WTC11 (cell line): ENCODE data around the gene SYT5. TPM values are rescaled to one million over a fixed set of nuclear protein-coding genes. Genes with fewer than 3 reads are reported as not detected.

Experiments used
- ATAC-seq: fragments of 200-7000 bp; cut with Tn5 transposase; 2 replicates; pipeline ENCODE4 v1.10.0; 2021; ENCODE audit warnings: mild to moderate bottlenecking, moderate library complexity
- CTCF ChIA-PET: fragments of 300-600 bp; sonication (Branson Sonifier 250); formaldehyde crosslinking; loops from one replicate; lab custom pipeline; 2021; ENCODE audit warnings: antibody characterized with exemption; lab: Charles Lee
- POLR2A ChIA-PET: fragments of 350-600 bp; sonication (Branson Sonifier 250); formaldehyde crosslinking; loops from one replicate; lab custom pipeline; 2021; ENCODE audit warnings: antibody characterized with exemption; lab: Charles Lee
- DNase-seq: peaks from one replicate; pipeline ENCODE4 v3.0.0; 2021; ENCODE audit warnings: low spot score
- H3K27ac Mint-ChIP-seq: 2 replicates; pipeline ENCODE4 v1.8.0; 2021; ENCODE audit warnings: mixed read lengths
- H3K27me3 Mint-ChIP-seq: 2 replicates; pipeline ENCODE4 v1.8.0; 2021; ENCODE audit warnings: low read depth, mild to moderate bottlenecking, moderate library complexity, mixed read lengths
- H3K36me3 Mint-ChIP-seq: 2 replicates; pipeline ENCODE4 v1.8.0; 2021; ENCODE audit warnings: mixed read lengths
- H3K4me1 Mint-ChIP-seq: 2 replicates; pipeline ENCODE4 v1.8.0; 2022; ENCODE audit warnings: mixed read lengths
- H3K4me3 Mint-ChIP-seq: 2 replicates; pipeline ENCODE4 v1.8.0; 2021; ENCODE audit warnings: mild to moderate bottlenecking, moderate library complexity, mixed read lengths
- H3K9me3 Mint-ChIP-seq: 2 replicates; pipeline ENCODE4 v1.8.0; 2021; ENCODE audit warnings: mixed read lengths
- CDX4 ChIP-seq: fragments of 250-450 bp; sonication (Bioruptor Pico); IDR thresholded peaks from 2 replicates; pipeline ENCODE4 v1.9.0; 2021; ENCODE audit warnings: moderate library complexity, mild to moderate bottlenecking, inconsistent platforms, borderline replicate concordance
- ELF4 ChIP-seq: sonication (generic); formaldehyde crosslinking; IDR thresholded peaks from 2 replicates; pipeline ENCODE4 v1.8.1; 2022; ENCODE audit warnings: low read depth, mild to moderate bottlenecking, moderate library complexity, missing genetic modification reagents
- ESRRA ChIP-seq: sonication (generic); formaldehyde crosslinking; IDR thresholded peaks from 2 replicates; pipeline ENCODE4 v1.8.1; 2022; ENCODE audit warnings: mild to moderate bottlenecking, missing genetic modification reagents, borderline replicate concordance
- GTF2I ChIP-seq: fragments of 250-450 bp; sonication (Bioruptor Pico); conservative IDR thresholded peaks from 2 replicates; pipeline ENCODE4 v1.4.0; 2021; ENCODE audit warnings: mild to moderate bottlenecking
- HMGA2 ChIP-seq: fragments of 250-450 bp; sonication (Bioruptor Pico); IDR thresholded peaks from 2 replicates; pipeline ENCODE4 v1.4.0; 2021; ENCODE audit warnings: mild to moderate bottlenecking, moderate library complexity
- JAZF1 ChIP-seq: fragments of 250-450 bp; sonication (Bioruptor Pico); IDR thresholded peaks from 2 replicates; pipeline ENCODE4 v1.9.0; 2021; ENCODE audit warnings: moderate library complexity, mild to moderate bottlenecking, inconsistent platforms
- OVOL2 ChIP-seq: fragments of 250-450 bp; sonication (Bioruptor Pico); IDR thresholded peaks from 2 replicates; pipeline ENCODE4 v1.9.0; 2021; ENCODE audit warnings: mild to moderate bottlenecking, borderline replicate concordance
- RELA ChIP-seq: sonication (generic); formaldehyde crosslinking; IDR thresholded peaks from 2 replicates; pipeline ENCODE4 v1.8.1; 2022; ENCODE audit warnings: missing genetic modification reagents, mild to moderate bottlenecking, borderline replicate concordance
- RORB ChIP-seq: fragments of 250-450 bp; sonication (Bioruptor Pico); IDR thresholded peaks from 2 replicates; pipeline ENCODE4 v1.9.0; 2021; ENCODE audit warnings: mild to moderate bottlenecking
- SP1 ChIP-seq: sonication (generic); formaldehyde crosslinking; conservative IDR thresholded peaks from 2 replicates; pipeline ENCODE4 v1.8.1; 2022; ENCODE audit warnings: missing genetic modification reagents
- TEAD1 ChIP-seq: sonication (generic); formaldehyde crosslinking; IDR thresholded peaks from 2 replicates; pipeline ENCODE4 v1.8.0; 2022; ENCODE audit warnings: mild to moderate bottlenecking, missing genetic modification reagents
- TEAD4 ChIP-seq: sonication (generic); formaldehyde crosslinking; IDR thresholded peaks from 2 replicates; pipeline ENCODE4 v1.8.0; 2022; ENCODE audit warnings: mild to moderate bottlenecking, missing genetic modification reagents
- USF2 ChIP-seq: sonication (generic); formaldehyde crosslinking; IDR thresholded peaks from 2 replicates; pipeline ENCODE4 v1.8.1; 2023; ENCODE audit warnings: mild to moderate bottlenecking, missing genetic modification reagents, moderate library complexity
- ZNF219 ChIP-seq: sonication (generic); formaldehyde crosslinking; IDR thresholded peaks from 2 replicates; pipeline ENCODE4 v1.8.0; 2023; ENCODE audit warnings: missing genetic modification reagents, mild to moderate bottlenecking, borderline replicate concordance
- ZNF232 ChIP-seq: sonication (generic); formaldehyde crosslinking; IDR thresholded peaks from 2 replicates; pipeline ENCODE4 v1.8.0; 2022; ENCODE audit warnings: mild to moderate bottlenecking, missing genetic modification reagents
- ZNF281 ChIP-seq: sonication (generic); formaldehyde crosslinking; IDR thresholded peaks from 2 replicates; pipeline ENCODE4 v1.8.0; 2023; ENCODE audit warnings: mild to moderate bottlenecking, missing genetic modification reagents
- ZNF423 ChIP-seq: fragments of 250-450 bp; sonication (Bioruptor Pico); IDR thresholded peaks from 2 replicates; pipeline ENCODE4 v2.1.2; 2022; ENCODE audit warnings: mild to moderate bottlenecking, moderate library complexity
- ZNF671 ChIP-seq: fragments of 250-450 bp; sonication (Bioruptor Pico); IDR thresholded peaks from 2 replicates; pipeline ENCODE4 v1.8.0; 2021; ENCODE audit warnings: mild to moderate bottlenecking
- total RNA-seq: library from RNA; stranded (reverse); gene quantifications from 3 replicates; pipeline ENCODE4 v1.2.3, GENCODE V29; 2021
- TF ChIP-seq, protein P1 (sequence below): fragments of 250-450 bp; sonication (Bioruptor Pico); IDR thresholded peaks from 2 replicates; pipeline ENCODE4 v1.8.0; 2021; ENCODE audit warnings: mild to moderate bottlenecking
- TF ChIP-seq, protein P2 (sequence below): sonication (generic); formaldehyde crosslinking; IDR thresholded peaks from 2 replicates; pipeline ENCODE4 v1.8.0; 2022; ENCODE audit warnings: mild to moderate bottlenecking, missing genetic modification reagents
- TF ChIP-seq, protein P3 (sequence below): sonication (generic); formaldehyde crosslinking; IDR thresholded peaks from 2 replicates; pipeline ENCODE4 v1.8.0; 2022; ENCODE audit warnings: mild to moderate bottlenecking, missing genetic modification reagents

The SYT5 gene
- total RNA-seq, 1 experiment from 2014 or later, result 0.77 TPM

- peaks cover 49% of the 10 kb centered on the region for H3K27me3 Mint-ChIP-seq
- CTCF ChIA-PET, result no interaction called here
- no peak for TF ChIP-seq HMGA2 (CRISPR knock-in tag)
- TF ChIP-seq, protein P1, sequence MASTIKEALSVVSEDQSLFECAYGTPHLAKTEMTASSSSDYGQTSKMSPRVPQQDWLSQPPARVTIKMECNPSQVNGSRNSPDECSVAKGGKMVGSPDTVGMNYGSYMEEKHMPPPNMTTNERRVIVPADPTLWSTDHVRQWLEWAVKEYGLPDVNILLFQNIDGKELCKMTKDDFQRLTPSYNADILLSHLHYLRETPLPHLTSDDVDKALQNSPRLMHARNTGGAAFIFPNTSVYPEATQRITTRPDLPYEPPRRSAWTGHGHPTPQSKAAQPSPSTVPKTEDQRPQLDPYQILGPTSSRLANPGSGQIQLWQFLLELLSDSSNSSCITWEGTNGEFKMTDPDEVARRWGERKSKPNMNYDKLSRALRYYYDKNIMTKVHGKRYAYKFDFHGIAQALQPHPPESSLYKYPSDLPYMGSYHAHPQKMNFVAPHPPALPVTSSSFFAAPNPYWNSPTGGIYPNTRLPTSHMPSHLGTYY, result no peak
- no peak for TF ChIP-seq RELA (CRISPR knock-in tag)
- TF ChIP-seq ZNF219 (CRISPR knock-in tag), result no peak
- TF ChIP-seq RORB (CRISPR knock-in tag), result no peak
- no peak for TF ChIP-seq JAZF1 (CRISPR knock-in tag)
- TF ChIP-seq, all 79 proteins: peak for 0
- DNase-seq (no peak), ATAC-seq (no peak)
- peaks cover 9% of the 10 kb centered on the region for H3K36me3 Mint-ChIP-seq
- peaks cover 45% of the 10 kb centered on the region for H3K9me3 Mint-ChIP-seq
- peaks cover 4% of the 10 kb centered on the region for H3K4me1 Mint-ChIP-seq
- POLR2A ChIA-PET, result no interaction called here
- no peak overlapping the region for H3K4me3 Mint-ChIP-seq
- no peak overlapping the region for H3K27ac Mint-ChIP-seq
Observed at GRCh38 chr19:55213547-55213946, 33.5 kb upstream of the SYT5 start.

DNA sequence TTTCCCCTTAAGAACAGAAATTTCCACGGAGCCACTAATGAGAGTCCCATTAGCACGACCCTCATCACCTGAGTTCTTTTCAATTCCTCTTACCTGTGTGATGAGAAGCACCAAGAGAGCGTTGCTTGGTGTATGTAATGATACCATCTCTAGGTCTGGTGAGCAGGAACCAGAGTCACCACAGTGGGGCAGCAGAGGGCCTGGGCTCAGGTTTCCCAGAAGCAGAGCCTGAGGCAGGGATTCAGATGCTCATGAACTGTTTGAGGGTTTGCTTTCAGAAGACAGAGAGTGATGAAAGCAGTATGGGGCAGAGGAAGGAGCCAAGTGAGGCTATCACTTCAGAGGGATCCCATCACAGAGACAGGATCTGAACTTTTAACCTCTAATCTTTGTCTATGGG lies 32.4 kb upstream of the SYT5 start:
- H3K36me3 Mint-ChIP-seq, result peaks cover 9% of the 10 kb centered on the region
- peaks cover 45% of the 10 kb centered on the region for H3K9me3 Mint-ChIP-seq
- TF ChIP-seq ESRRA (CRISPR knock-in tag), result no peak
- TF ChIP-seq SP1 (CRISPR knock-in tag), result no peak
- TF ChIP-seq, protein P1, result no peak
- TF ChIP-seq TEAD1 (CRISPR knock-in tag), result no peak
- TF ChIP-seq, protein P2, sequence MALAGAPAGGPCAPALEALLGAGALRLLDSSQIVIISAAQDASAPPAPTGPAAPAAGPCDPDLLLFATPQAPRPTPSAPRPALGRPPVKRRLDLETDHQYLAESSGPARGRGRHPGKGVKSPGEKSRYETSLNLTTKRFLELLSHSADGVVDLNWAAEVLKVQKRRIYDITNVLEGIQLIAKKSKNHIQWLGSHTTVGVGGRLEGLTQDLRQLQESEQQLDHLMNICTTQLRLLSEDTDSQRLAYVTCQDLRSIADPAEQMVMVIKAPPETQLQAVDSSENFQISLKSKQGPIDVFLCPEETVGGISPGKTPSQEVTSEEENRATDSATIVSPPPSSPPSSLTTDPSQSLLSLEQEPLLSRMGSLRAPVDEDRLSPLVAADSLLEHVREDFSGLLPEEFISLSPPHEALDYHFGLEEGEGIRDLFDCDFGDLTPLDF (CRISPR knock-in tag), result no peak
- TF ChIP-seq, all 79 proteins: peak for 0
- ATAC-seq (no peak), DNase-seq (no peak)
- Mint-ChIP-seq H3K4me3 (no peak overlapping the region), H3K27ac (no peak overlapping the region), H3K27me3 (peaks cover 49% of the 10 kb centered on the region), H3K4me1 (peaks cover 4% of the 10 kb centered on the region)
- ChIA-PET POLR2A (no interaction called here), CTCF (no interaction called here)

- CTCF ChIA-PET, result interaction anchor here (0.6 to 1.1 kb wide), 3 partner anchors 67 to 208 kb away, joined by 3 to 5 read pairs (median 4); no protein-coding TSS in a partner anchor
- ATAC-seq, result no peak
- Mint-ChIP-seq H3K4me3 (no peak overlapping the region), H3K36me3 (peaks cover 6% of the 10 kb centered on the region), H3K27me3 (peaks cover 56% of the 10 kb centered on the region), H3K27ac (no peak overlapping the region), H3K9me3 (peaks cover 31% of the 10 kb centered on the region), H3K4me1 (peaks cover 8% of the 10 kb centered on the region)
- POLR2A ChIA-PET, result no interaction called here
- DNase-seq, result no peak
- TF ChIP-seq USF2 (CRISPR knock-in tag), result no peak
- TF ChIP-seq, protein P3, sequence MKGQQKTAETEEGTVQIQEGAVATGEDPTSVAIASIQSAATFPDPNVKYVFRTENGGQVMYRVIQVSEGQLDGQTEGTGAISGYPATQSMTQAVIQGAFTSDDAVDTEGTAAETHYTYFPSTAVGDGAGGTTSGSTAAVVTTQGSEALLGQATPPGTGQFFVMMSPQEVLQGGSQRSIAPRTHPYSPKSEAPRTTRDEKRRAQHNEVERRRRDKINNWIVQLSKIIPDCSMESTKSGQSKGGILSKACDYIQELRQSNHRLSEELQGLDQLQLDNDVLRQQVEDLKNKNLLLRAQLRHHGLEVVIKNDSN (CRISPR knock-in tag), result no peak
- TF ChIP-seq ZNF232 (CRISPR knock-in tag), result no peak
- no peak for TF ChIP-seq ELF4
- no peak for TF ChIP-seq ZNF671
- TF ChIP-seq ESRRA (CRISPR knock-in tag), result no peak
- no peak for TF ChIP-seq ZNF423
- no peak for TF ChIP-seq GTF2I (CRISPR knock-in tag)
- no peak for TF ChIP-seq CDX4 (CRISPR knock-in tag)
- no peak for TF ChIP-seq ZNF281
- no peak for TF ChIP-seq TEAD4 (CRISPR knock-in tag)
- no peak for TF ChIP-seq SP1 (CRISPR knock-in tag)
- no peak for TF ChIP-seq OVOL2 (CRISPR knock-in tag)
- TF ChIP-seq, protein P1, result no peak
Observed at GRCh38 chr19:55209693-55210472, 29.8 kb upstream of the SYT5 start.
